Peyer's patch (tissue), 4 donors: ENCODE results near the gene ORMDL1. TPM values are rescaled to one million over a fixed set of nuclear protein-coding genes. Genes with fewer than 3 reads are reported as not detected.
A peak's percentile ranks its signal among the peaks of the same experiment; 100 is the strongest.

Experiments
- DNase-seq, 3 donors: peaks; one replicate each; pipeline ENCODE4 v3.0.0-alpha.2; 2017 to 2019
- H3K27ac ChIP-seq, 4 donors: fragments of 200-600 bp; sonication (generic); one replicate each; pipeline ENCODE4 v1.5.1; 2016 to 2019
- H3K27me3 ChIP-seq, 2 donors: fragments of 200-600 bp; sonication (generic); one replicate each; pipeline ENCODE4 v1.5.1; 2019
- H3K36me3 ChIP-seq, 3 donors: fragments of 200-600 bp; sonication (generic); one replicate each; pipeline ENCODE4 v1.5.1; 2016 to 2019
- H3K4me1 ChIP-seq, 4 donors: fragments of 200-600 bp; sonication (generic); one replicate each; pipeline ENCODE4 v1.5.1; 2016 to 2019
- H3K4me3 ChIP-seq, 4 donors: fragments of 200-600 bp; sonication (generic); 1 replicate in 3 of 4; 2 replicates in 1 of 4; pipeline ENCODE4 v1.5.1; 2016 to 2019; ENCODE audit warnings: mild to moderate bottlenecking in 1 of 4
- H3K9me3 ChIP-seq, 4 donors: fragments of 200-600 bp; sonication (generic); one replicate each; pipeline ENCODE4 v1.5.1; 2016 to 2019; ENCODE audit warnings: mild to moderate bottlenecking in 1 of 4
- POLR2A ChIP-seq, 2 donors: fragments of 450-650 bp; IDR thresholded peaks; one replicate each; pipeline ENCODE4 v1.5.1; 2017; ENCODE audit warnings: antibody characterized with exemption in 2 of 2, mild to moderate bottlenecking in 2 of 2, moderate library complexity in 2 of 2
- total RNA-seq, 4 donors: library from RNA; depleted of rRNA; stranded (reverse); fragments of >200 nt; gene quantifications; one replicate each; pipeline ENCODE4 v1.1.0, GENCODE V29; 2016
- TF ChIP-seq, protein P1 (sequence below), 6 experiments: fragments of 450-650 bp in 4 of 6; fragments of 200-600 bp in 2 of 6; sonication (generic) in 1 of 6; IDR thresholded peaks; one replicate each; pipeline ENCODE4 v1.5.1; 2017 to 2019; ENCODE audit warnings: antibody characterized with exemption in 6 of 6, mild to moderate bottlenecking in 3 of 6, moderate library complexity in 1 of 6

Gene ORMDL1
- total RNA-seq, 4 donors from 2014 or later, result 73.4 to 102 (median 87.6) TPM

GRCh38 chr2:189751080-189751658, 33.0 kb downstream of the ORMDL1 start:
- peak in 1 of 3 donors; percentile 69 for DNase-seq
- TF ChIP-seq, protein P1, sequence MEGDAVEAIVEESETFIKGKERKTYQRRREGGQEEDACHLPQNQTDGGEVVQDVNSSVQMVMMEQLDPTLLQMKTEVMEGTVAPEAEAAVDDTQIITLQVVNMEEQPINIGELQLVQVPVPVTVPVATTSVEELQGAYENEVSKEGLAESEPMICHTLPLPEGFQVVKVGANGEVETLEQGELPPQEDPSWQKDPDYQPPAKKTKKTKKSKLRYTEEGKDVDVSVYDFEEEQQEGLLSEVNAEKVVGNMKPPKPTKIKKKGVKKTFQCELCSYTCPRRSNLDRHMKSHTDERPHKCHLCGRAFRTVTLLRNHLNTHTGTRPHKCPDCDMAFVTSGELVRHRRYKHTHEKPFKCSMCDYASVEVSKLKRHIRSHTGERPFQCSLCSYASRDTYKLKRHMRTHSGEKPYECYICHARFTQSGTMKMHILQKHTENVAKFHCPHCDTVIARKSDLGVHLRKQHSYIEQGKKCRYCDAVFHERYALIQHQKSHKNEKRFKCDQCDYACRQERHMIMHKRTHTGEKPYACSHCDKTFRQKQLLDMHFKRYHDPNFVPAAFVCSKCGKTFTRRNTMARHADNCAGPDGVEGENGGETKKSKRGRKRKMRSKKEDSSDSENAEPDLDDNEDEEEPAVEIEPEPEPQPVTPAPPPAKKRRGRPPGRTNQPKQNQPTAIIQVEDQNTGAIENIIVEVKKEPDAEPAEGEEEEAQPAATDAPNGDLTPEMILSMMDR (IDR thresholded peaks at IDR 0.05), result peak in 5 of 6 experiments; percentile 18 to 74 (median 63)
- no peak for TF ChIP-seq POLR2A (IDR thresholded peaks at IDR 0.05)

DNA sequence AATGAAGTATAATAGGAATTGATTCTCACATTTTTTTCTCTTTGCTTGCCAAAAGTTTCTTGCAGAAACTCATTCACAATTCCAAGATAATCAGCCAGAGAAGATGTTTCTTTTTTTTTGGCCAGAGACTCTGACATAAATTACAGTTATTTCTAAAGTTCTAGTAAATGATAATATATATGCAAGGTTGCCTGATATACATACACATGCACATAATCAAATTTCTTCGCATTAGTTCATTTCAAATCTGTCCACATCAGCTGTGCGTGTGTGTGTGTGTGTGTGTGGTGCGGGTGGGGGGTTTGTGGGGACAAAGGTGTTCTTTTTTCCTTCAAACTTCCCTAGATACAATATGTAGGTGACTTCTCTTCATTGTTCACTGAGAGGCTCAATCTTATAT, 54.7 kb downstream of the ORMDL1 start:
- no peaks in the 10 kb centered on the region for H3K9me3 ChIP-seq
- TF ChIP-seq, protein P1 (IDR thresholded peaks at IDR 0.05), result no peak
- TF ChIP-seq POLR2A (IDR thresholded peaks at IDR 0.05), result no peak
- H3K4me3 ChIP-seq, result no peak overlapping the region
- H3K36me3 ChIP-seq, result peaks cover 0 to 3% (median 0%) of the 10 kb centered on the region in 3 donors
- H3K4me1 ChIP-seq, result no peaks in the 10 kb centered on the region
- DNase-seq, result no peak
- no peaks in the 10 kb centered on the region for H3K27me3 ChIP-seq
- H3K27ac ChIP-seq, result no peak overlapping the region

More at GRCh38 chr2:189751080-189751658, 33.0 kb downstream of the ORMDL1 start:
- H3K4me3 ChIP-seq, result no peak overlapping the region
- H3K36me3 ChIP-seq, result peaks cover 0 to 27% (median 0%) of the 10 kb centered on the region in 3 donors
- no peak overlapping the region for H3K27ac ChIP-seq
- no peaks in the 10 kb centered on the region for H3K4me1 ChIP-seq
- no peaks in the 10 kb centered on the region for H3K9me3 ChIP-seq
- no peaks in the 10 kb centered on the region for H3K27me3 ChIP-seq

- TF ChIP-seq POLR2A (IDR thresholded peaks at IDR 0.05), result no peak
- TF ChIP-seq, protein P1 (IDR thresholded peaks at IDR 0.05), result no peak
- Histone ChIP-seq H3K27me3 (no peaks in the 10 kb centered on the region), H3K9me3 (no peaks in the 10 kb centered on the region), H3K27ac (no peak overlapping the region), H3K36me3 (peaks cover 0 to 3% (median 0%) of the 10 kb centered on the region in 3 donors), H3K4me1 (no peaks in the 10 kb centered on the region), H3K4me3 (no peak overlapping the region)
- no peak for DNase-seq
These were observed 57.3 kb downstream of the ORMDL1 start for GRCh38 chr2:189726849-189727248.

DNA sequence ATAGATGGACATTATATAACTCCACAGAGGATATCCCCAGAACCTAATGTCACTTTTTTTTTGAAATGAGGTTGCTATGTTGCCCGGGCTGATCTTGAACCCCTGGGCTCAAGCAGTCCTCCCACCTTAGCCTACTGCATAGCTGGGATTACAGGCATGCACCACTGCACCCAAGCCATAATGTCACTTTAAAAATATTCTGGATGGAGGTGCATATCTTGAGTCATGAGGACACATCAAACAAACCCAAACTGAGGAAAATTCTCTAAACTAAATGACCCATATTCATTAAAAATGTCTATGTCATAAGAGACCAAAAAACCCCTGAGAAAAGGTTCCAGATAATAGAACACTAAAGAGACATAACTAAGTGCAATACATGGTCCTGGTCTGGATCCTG, 57.9 kb downstream of the ORMDL1 start:
- no peak overlapping the region for H3K4me3 ChIP-seq
- no peak for DNase-seq
- TF ChIP-seq, protein P1 (IDR thresholded peaks at IDR 0.05), result no peak
- no peak for TF ChIP-seq POLR2A (IDR thresholded peaks at IDR 0.05)

DNA sequence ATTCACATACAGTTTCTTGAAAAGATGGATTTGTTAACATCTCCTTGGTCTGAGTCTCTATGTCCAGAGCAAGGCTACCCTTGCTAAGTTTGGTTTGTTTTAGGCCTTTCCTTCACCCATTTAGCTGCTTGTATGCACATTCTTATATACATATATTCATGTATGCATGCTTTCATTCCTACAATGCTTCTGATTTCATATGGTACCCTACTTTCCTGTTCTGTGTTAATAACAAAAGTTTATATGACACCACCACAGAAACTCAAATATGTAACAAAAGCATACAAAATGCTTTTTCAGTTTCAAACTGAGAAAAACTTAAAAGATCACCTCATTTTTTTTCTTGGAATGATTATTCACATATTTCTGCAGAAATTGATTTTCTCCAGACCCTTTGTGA, 60.9 kb downstream of the ORMDL1 start:
- no peak for TF ChIP-seq POLR2A (IDR thresholded peaks at IDR 0.05)
- TF ChIP-seq, protein P1 (IDR thresholded peaks at IDR 0.05), result no peak
- Histone ChIP-seq H3K36me3 (no peaks in the 10 kb centered on the region), H3K4me1 (no peaks in the 10 kb centered on the region), H3K4me3 (no peak overlapping the region), H3K27ac (no peak overlapping the region), H3K27me3 (no peaks in the 10 kb centered on the region), H3K9me3 (no peaks in the 10 kb centered on the region)
- no peak for DNase-seq

More for the DNA sequence above, 57.9 kb downstream of the ORMDL1 start:
- H3K4me1 ChIP-seq, result no peaks in the 10 kb centered on the region
- H3K27me3 ChIP-seq, result no peaks in the 10 kb centered on the region
- H3K27ac ChIP-seq, result no peak overlapping the region
- H3K36me3 ChIP-seq, result peaks cover 0 to 3% (median 0%) of the 10 kb centered on the region in 3 donors
- no peaks in the 10 kb centered on the region for H3K9me3 ChIP-seq

Other genes with a start within 250 kb of the ORMDL1 start
- 100 to 1,000 TPM in 3 of 4 donors, 10 to 100 TPM in 1; 69.8 to 208 (median 149) TPM for gene SLC40A1, start 203.6 kb downstream of the ORMDL1 start, total RNA-seq
- 10 to 100 TPM; 20.4 to 49.5 (median 29.3) TPM for gene ASNSD1, start 122.9 kb downstream of the ORMDL1 start, total RNA-seq
- gene ANKAR, start 109.7 kb downstream of the ORMDL1 start, total RNA-seq, result 10 to 100 TPM in 3 of 4 donors, 1 to 10 TPM in 1; 6.6 to 20.5 (median 15.9) TPM
- gene OSGEPL1, start 21.5 kb downstream of the ORMDL1 start, total RNA-seq, result 1 to 10 TPM; 3.0 to 9.9 (median 4.3) TPM
- 10 to 100 TPM; 13.6 to 47.0 (median 14.5) TPM for gene PMS1, start 111 bp upstream of the ORMDL1 start, total RNA-seq